Measurements from ENCODE around the gene FILIP1L. TPM values are rescaled to one million over a fixed set of nuclear protein-coding genes. Genes with fewer than 3 reads are reported as not detected.

Gene FILIP1L
- polyA plus RNA-seq, 1 of the 3 experiments (the other 2 are of a cell fraction) = 26.8 TPM

GRCh38 chr3:99873269-99874102 is 240.8 kb downstream of the FILIP1L start:
- peaks cover 16% of the 10 kb centered on the region for H3F3A ChIP-seq (replicated peaks; ENCODE audit: insufficient read depth)
- CTCF ChIA-PET = interaction anchor here (1.0 to 1.7 kb wide), 3 partner anchors 14 to 195 kb away, joined by 3 to 9 read pairs (median 3); no protein-coding TSS in a partner anchor
- POLR2A ChIA-PET = interaction anchor here (0.6 kb wide), 1 partner anchor 22 kb away, joined by 3 read pairs; no protein-coding TSS in a partner anchor
- peaks cover 10 to 33% of the 10 kb centered on the region in 2 experiments; a peak in 3 of 4 replicates for H3K4me1 ChIP-seq (ENCODE audit: control insufficient read depth in 1 of 2, insufficient read depth in 2 of 2, low read depth in 1 of 2, low read length in 1 of 2)
- no peaks in the 10 kb centered on the region for H3K9me2 ChIP-seq
- TF ChIP-seq FOXM1 (IDR thresholded peaks at IDR 0.05; ENCODE audit: low read depth) = no peak
- 0 out of 2 replicates have a peak, but pooled peaks have one; percentile 8 for TF ChIP-seq MEF2A (IDR thresholded peaks at IDR 0.05; ENCODE audit: borderline replicate concordance, low read depth)
- TF ChIP-seq RXRA (IDR thresholded peaks at IDR 0.05; ENCODE audit: borderline replicate concordance, low read depth) = no peak
- no peak for TF ChIP-seq CTCF (IDR thresholded peaks at IDR 0.05)
- H3K36me3 ChIP-seq (replicated peaks in 1 of 2; ENCODE audit: control insufficient read depth in 1 of 2, insufficient read depth in 2 of 2, low read length in 1 of 2) = peaks cover 17 to 30% of the 10 kb centered on the region in 2 experiments
- peak overlapping the region; percentile 97 for H3K9ac ChIP-seq
- no peaks in the 10 kb centered on the region for H3K9me3 ChIP-seq
- no peak overlapping the region for H2AFZ ChIP-seq (ENCODE audit: low read depth)
- H3K4me3 ChIP-seq (ENCODE audit: low read depth in 2 of 2, low read length in 1 of 2) = peak overlapping the region; percentile 82 to 83; a peak in 3 of 4 replicates
- no peaks in the 10 kb centered on the region for H3K27me3 ChIP-seq (ENCODE audit: insufficient read depth)
- peak overlapping the region; percentile 85 for H3K4me2 ChIP-seq
- H3K27ac ChIP-seq (ENCODE audit: low read depth in 2 of 2, low read length in 1 of 2) = peak overlapping the region; percentile 19 to 85; a peak in 3 of 4 replicates
- DNase-seq = no peak
- 0 out of 2 replicates have a peak, but pooled peaks cover 7% of the 10 kb centered on the region for H4K20me1 ChIP-seq (ENCODE audit: insufficient read depth)
- peaks cover 75% of the 10 kb centered on the region for H3K79me2 ChIP-seq (ENCODE audit: insufficient read depth)
- WGBS (ENCODE audit: low lambda C conversion rate) = 49% methylated on average over 2 of the region's 2 CpGs

GRCh38 chr3:99872923-99873254 is 241.4 kb downstream of the FILIP1L start:
- Histone ChIP-seq H3K4me2 (peak overlapping the region; percentile 85), H2AFZ (ENCODE audit: low read depth) (no peak overlapping the region), H3K9me3 (no peaks in the 10 kb centered on the region), H3K36me3 (replicated peaks in 1 of 2; ENCODE audit: control insufficient read depth in 1 of 2, insufficient read depth in 2 of 2, low read length in 1 of 2) (peaks cover 17 to 35% of the 10 kb centered on the region in 2 experiments), H3K27ac (ENCODE audit: low read depth in 2 of 2, low read length in 1 of 2) (peak overlapping the region in 1 of 2 experiments; percentile 85; a peak in 3 of 4 replicates), H3K79me2 (ENCODE audit: insufficient read depth) (peaks cover 81% of the 10 kb centered on the region), H3K4me1 (ENCODE audit: control insufficient read depth in 1 of 2, insufficient read depth in 2 of 2, low read depth in 1 of 2, low read length in 1 of 2) (peaks cover 10 to 39% of the 10 kb centered on the region in 2 experiments; a peak in 3 of 4 replicates), H3K9me2 (no peaks in the 10 kb centered on the region), H3K9ac (peak overlapping the region; percentile 97), H3F3A (replicated peaks; ENCODE audit: insufficient read depth) (peaks cover 18% of the 10 kb centered on the region), H4K20me1 (ENCODE audit: insufficient read depth) (0 out of 2 replicates have a peak, but pooled peaks cover 7% of the 10 kb centered on the region), H3K4me3 (ENCODE audit: low read depth in 2 of 2, low read length in 1 of 2) (peak overlapping the region; percentile 82 to 83; a peak in 3 of 4 replicates), H3K27me3 (ENCODE audit: insufficient read depth) (no peaks in the 10 kb centered on the region)
- POLR2A ChIA-PET = interaction anchor here (0.6 kb wide), 1 partner anchor 22 kb away, joined by 3 read pairs; no protein-coding TSS in a partner anchor
- DNase-seq = no peak
- CTCF ChIA-PET = interaction anchor here (0.7 to 1.7 kb wide), 4 partner anchors 14 to 196 kb away, joined by 3 to 9 read pairs (median 4); no protein-coding TSS in a partner anchor
- TF ChIP-seq MEF2A (IDR thresholded peaks at IDR 0.05; ENCODE audit: borderline replicate concordance, low read depth) = no peak
- TF ChIP-seq JUND (IDR thresholded peaks at IDR 0.05) = no peak

Measured in SK-N-SH (cell line).